Measurements from ENCODE around the gene TLX2. TPM values are rescaled to one million over a fixed set of nuclear protein-coding genes. Genes with fewer than 3 reads are reported as not detected.

TLX2 gene
- polyA plus RNA-seq, 2 of the 4 experiments (the other 2 are of a cell fraction): 0.05 to 0.37 TPM

- no peak for TF ChIP-seq REST (IDR thresholded peaks at IDR 0.05)
These were observed 1.9 kb downstream of the TLX2 start (continued) for GRCh38 chr2:74515981-74516633.

- no peak for TF ChIP-seq HOXB13 (CRISPR knock-in tag; IDR thresholded peaks at IDR 0.05; ENCODE audit: low read depth)
- TF ChIP-seq HOXB5 (CRISPR knock-in tag; IDR thresholded peaks at IDR 0.05): no peak
- no peak for TF ChIP-seq NFE2L2 (conservative IDR thresholded peaks at IDR 0.05; ENCODE audit: low read length)
- TF ChIP-seq MAZ (IDR thresholded peaks at IDR 0.05; ENCODE audit: borderline replicate concordance, low read depth, low read length): no peak
- no peak for TF ChIP-seq EHMT2 (IDR thresholded peaks at IDR 0.05; ENCODE audit: low read depth)
- no peak for TF ChIP-seq PHF8 (IDR thresholded peaks at IDR 0.05; ENCODE audit: borderline replicate concordance, low read depth)
- no peak for TF ChIP-seq HDAC2 (IDR thresholded peaks at IDR 0.05)
- no peak for TF ChIP-seq FOXS1 (CRISPR knock-in tag; IDR thresholded peaks at IDR 0.05)
- H3K4me3 ChIP-seq: no peak overlapping the region
- no peaks in the 10 kb centered on the region for H3K9me3 ChIP-seq
- H3K27ac ChIP-seq: no peak overlapping the region
- CTCF ChIA-PET: interaction anchor here (0.6 kb wide), 2 partner anchors 11 to 15 kb away, joined by 3 to 4 read pairs; no protein-coding TSS in a partner anchor
- peaks cover 6% of the 10 kb centered on the region; the same call in 1 of the 3 replicates for H3K4me1 ChIP-seq
- POLR2A ChIA-PET: no interaction called here
- ATAC-seq (no peak), DNase-seq (ENCODE audit: low read depth in 1 of 2, low spot score in 1 of 2) (no peak), FAIRE-seq (no peak)
- H3K4me2 ChIP-seq: no peak overlapping the region
- 87% methylated on average over 13 of the region's 13 CpGs for WGBS (ENCODE audit: missing lambda C conversion rate)
These were observed 2.4 kb downstream of the TLX2 start for GRCh38 chr2:74516650-74517049.

GRCh38 chr2:74522516-74522915 is 8.3 kb downstream of the TLX2 start:
- TF ChIP-seq ZNF302 (CRISPR knock-in tag; IDR thresholded peaks at IDR 0.05): no peak
- Histone ChIP-seq H3K4me3 (no peak overlapping the region), H3K4me2 (no peak overlapping the region), H3K9me3 (no peaks in the 10 kb centered on the region), H3K4me1 (no peaks in the 10 kb centered on the region; the same call in 2 of the 3 replicates), H3K27ac (no peak overlapping the region)
- CTCF ChIA-PET: interaction anchor here (1.0 to 2.4 kb wide), 6 partner anchors 9 to 65 kb away, joined by 3 to 8 read pairs (median 6); partner anchors contain the start of genes CCDC142 and TTC31
- ATAC-seq (peak in 1 of 2 experiments; percentile 12; a peak in 1 of 6 replicates), DNase-seq (ENCODE audit: low read depth in 1 of 2, low spot score in 1 of 2) (no peak), FAIRE-seq (no peak)
- POLR2A ChIA-PET: no interaction called here
- WGBS (ENCODE audit: missing lambda C conversion rate): 49% methylated on average over 3 of the region's 3 CpGs

- POLR2A ChIA-PET: no interaction called here
- TF ChIP-seq EP300 (IDR thresholded peaks at IDR 0.05) (no peak), HES2 (IDR thresholded peaks at IDR 0.05) (no peak), ESRRA (IDR thresholded peaks at IDR 0.05; ENCODE audit: borderline replicate concordance, low read length) (no peak), FOSL2 (IDR thresholded peaks at IDR 0.05) (no peak), FOSL2 (CRISPR knock-in tag; IDR thresholded peaks at IDR 0.05) (no peak), FOXS1 (CRISPR knock-in tag; IDR thresholded peaks at IDR 0.05) (no peak), MAX (IDR thresholded peaks at IDR 0.05) (no peak), JUN (IDR thresholded peaks at IDR 0.05) (no peak)
- DNase-seq (ENCODE audit: low read depth in 1 of 2, low spot score in 1 of 2) (no peak), FAIRE-seq (no peak), ATAC-seq (no peak)
- no peaks in the 10 kb centered on the region for H3K9me3 ChIP-seq
- no peak overlapping the region for H3K4me3 ChIP-seq
- peaks cover 10% of the 10 kb centered on the region for H3K4me1 ChIP-seq
- no peak overlapping the region for H3K4me2 ChIP-seq
- H3K27ac ChIP-seq: no peak overlapping the region
- WGBS (ENCODE audit: missing lambda C conversion rate): 69% methylated on average over 9 of the region's 9 CpGs
- CTCF ChIA-PET: interaction anchor here (1.3 to 1.6 kb wide), 4 partner anchors 12 to 64 kb away, joined by 3 to 4 read pairs (median 3); partner anchors contain the start of genes CCDC142 and TTC31
These were observed 9.8 kb downstream of the TLX2 start for GRCh38 chr2:74524005-74524404.

All from A549 (cell line).